Trophoblast cell (in vitro differentiated cells and primary cell): Measurements from ENCODE around the gene SPDL1.

Source experiments
- DNase-seq, 2 donors: peaks; one replicate each; pipeline ENCODE4 v3.0.0-alpha.2; 2016
- H2AFZ ChIP-seq: 2 replicates; pipeline ENCODE4 v1.6.1; 2013; ENCODE audit warnings: low read length, moderate library complexity, mild to moderate bottlenecking; ENCODE audit not compliant: insufficient read depth, poor library complexity
- H2AK5ac ChIP-seq: 2 replicates; pipeline ENCODE4 v1.6.1; 2013; ENCODE audit warnings: mild to moderate bottlenecking, low read length
- H2BK120ac ChIP-seq: 2 replicates; pipeline ENCODE4 v1.6.1; 2013; ENCODE audit warnings: low read length, mild to moderate bottlenecking, moderate library complexity; ENCODE audit not compliant: insufficient read depth, poor library complexity
- H2BK12ac ChIP-seq: 2 replicates; pipeline ENCODE4 v1.6.1; 2013; ENCODE audit warnings: mild to moderate bottlenecking, low read length, moderate library complexity
- H2BK5ac ChIP-seq: 2 replicates; pipeline ENCODE4 v1.6.1; 2013; ENCODE audit warnings: low read length, low read depth, moderate library complexity, mild to moderate bottlenecking; ENCODE audit not compliant: poor library complexity
- H3K14ac ChIP-seq: 2 replicates; pipeline ENCODE4 v1.6.1; 2013; ENCODE audit warnings: mild to moderate bottlenecking, low read length
- H3K18ac ChIP-seq: 2 replicates; pipeline ENCODE4 v1.6.1; 2013; ENCODE audit warnings: mild to moderate bottlenecking, low read length
- H3K23ac ChIP-seq: 2 replicates; pipeline ENCODE4 v1.6.1; 2013; ENCODE audit warnings: low read length
- H3K27ac ChIP-seq: 2 replicates; pipeline ENCODE4 v1.5.1; 2013; ENCODE audit warnings: low read depth, mild to moderate bottlenecking, inconsistent platforms, low read length, moderate library complexity
- H3K27me3 ChIP-seq: 2 replicates; pipeline ENCODE4 v1.6.1; 2013; ENCODE audit warnings: inconsistent platforms, mild to moderate bottlenecking, low read length, moderate library complexity; ENCODE audit not compliant: insufficient read depth
- H3K36me3 ChIP-seq, 2 experiments: 1 replicate in 1 of 2; 2 replicates in 1 of 2; pipeline ENCODE4 v1.6.1; 2013; ENCODE audit warnings: low read length in 2 of 2, mild to moderate bottlenecking in 2 of 2, moderate library complexity in 1 of 2; ENCODE audit not compliant: insufficient read depth in 2 of 2, control insufficient read depth in 1 of 2
- H3K4ac ChIP-seq: 2 replicates; pipeline ENCODE4 v1.6.1; 2013; ENCODE audit warnings: low read depth, mild to moderate bottlenecking, low read length, moderate library complexity
- H3K4me1 ChIP-seq, 2 experiments: 1 replicate in 1 of 2; 2 replicates in 1 of 2; pipeline ENCODE4 v1.6.1; 2013; ENCODE audit warnings: low read length in 2 of 2, mild to moderate bottlenecking in 2 of 2, moderate library complexity in 1 of 2; ENCODE audit not compliant: insufficient read depth in 2 of 2, control insufficient read depth in 1 of 2
- H3K4me2 ChIP-seq: 2 replicates; pipeline ENCODE4 v1.6.1; 2013; ENCODE audit warnings: inconsistent platforms, mild to moderate bottlenecking, low read length, moderate library complexity
- H3K4me3 ChIP-seq: 2 replicates; pipeline ENCODE4 v1.5.1; 2013; ENCODE audit warnings: mild to moderate bottlenecking, low read depth, low read length, inconsistent platforms
- H3K79me1 ChIP-seq: one replicate; pipeline ENCODE4 v1.6.1; 2013; ENCODE audit warnings: low read length
- H3K79me2 ChIP-seq: 2 replicates; pipeline ENCODE4 v1.6.1; 2013; ENCODE audit warnings: low read length, mild to moderate bottlenecking; ENCODE audit not compliant: control insufficient read depth, insufficient read depth, poor library complexity
- H3K9ac ChIP-seq: 2 replicates; pipeline ENCODE4 v1.6.1; 2013; ENCODE audit warnings: mild to moderate bottlenecking, low read length
- H3K9me3 ChIP-seq: 2 replicates; pipeline ENCODE4 v1.6.1; 2013; ENCODE audit warnings: low read depth, mild to moderate bottlenecking, control low read depth, inconsistent platforms, low read length; ENCODE audit not compliant: insufficient read depth
- H4K12ac ChIP-seq: 2 replicates; pipeline ENCODE4 v1.6.1; 2013; ENCODE audit warnings: low read depth, mild to moderate bottlenecking, low read length, moderate library complexity
- H4K8ac ChIP-seq: 2 replicates; pipeline ENCODE4 v1.6.1; 2013; ENCODE audit warnings: low read depth, mild to moderate bottlenecking, low read length, moderate library complexity
- H4K91ac ChIP-seq: one replicate; pipeline ENCODE4 v1.6.1; 2013; ENCODE audit warnings: low read depth, mild to moderate bottlenecking, low read length, moderate library complexity
- WGBS: extraction: QIAGEN DNeasy Blood & Tissue Kit; methylation state at CpG from one replicate; pipeline ENCODE4 v1.1.7; 2013; ENCODE audit warnings: missing lambda C conversion rate; ENCODE audit not compliant: insufficient read length, insufficient coverage; ENCODE audit errors: extremely low coverage; 5-methylcytosine and 5-hydroxymethylcytosine counted together

The SPDL1 gene

DNA sequence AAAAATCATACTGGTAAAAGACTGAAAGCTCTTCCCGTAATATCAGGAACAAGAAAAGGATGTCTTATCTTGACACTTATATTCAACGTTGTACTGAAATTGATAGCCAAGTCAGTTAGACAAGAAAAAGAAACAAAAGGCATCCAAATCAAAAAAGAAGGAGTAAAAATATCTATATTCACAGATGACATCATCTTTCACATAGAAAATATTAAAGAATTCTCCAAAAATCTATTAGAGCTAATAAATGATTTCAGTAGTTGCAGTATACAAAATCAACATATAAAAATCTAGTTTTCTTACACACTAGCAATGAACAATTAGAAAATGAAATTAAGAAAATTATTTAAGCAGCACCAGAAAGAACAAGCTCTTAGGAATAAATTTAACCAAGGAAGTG is 24.3 kb downstream of the SPDL1 start:
- H3K23ac ChIP-seq, result no peak overlapping the region
- no peaks in the 10 kb centered on the region for H3K79me1 ChIP-seq
- no peak overlapping the region for H3K27ac ChIP-seq
- no peak overlapping the region for H2AFZ ChIP-seq
- H3K27me3 ChIP-seq, result no peaks in the 10 kb centered on the region
- no peak overlapping the region for H2BK5ac ChIP-seq
- no peak overlapping the region for H3K18ac ChIP-seq
- H3K9me3 ChIP-seq, result no peaks in the 10 kb centered on the region
- H2AK5ac ChIP-seq, result no peak overlapping the region
- DNase-seq, result no peak
- no peak overlapping the region for H3K14ac ChIP-seq
- H3K4me3 ChIP-seq, result no peak overlapping the region
- H3K4ac ChIP-seq, result no peak overlapping the region
- WGBS, result no CpG with 5 or more reads among the region's 2 CpGs
- H2BK12ac ChIP-seq, result no peak overlapping the region
- H3K4me1 ChIP-seq, result no peaks in the 10 kb centered on the region
- H3K36me3 ChIP-seq, result peaks cover 2 to 6% of the 10 kb centered on the region in 2 experiments
- no peak overlapping the region for H3K9ac ChIP-seq
- H3K4me2 ChIP-seq, result no peak overlapping the region
- H3K79me2 ChIP-seq, result no peaks in the 10 kb centered on the region
- H4K91ac ChIP-seq, result no peak overlapping the region
- H4K8ac ChIP-seq, result no peak overlapping the region
- no peak overlapping the region for H4K12ac ChIP-seq
- H2BK120ac ChIP-seq, result no peak overlapping the region

DNA sequence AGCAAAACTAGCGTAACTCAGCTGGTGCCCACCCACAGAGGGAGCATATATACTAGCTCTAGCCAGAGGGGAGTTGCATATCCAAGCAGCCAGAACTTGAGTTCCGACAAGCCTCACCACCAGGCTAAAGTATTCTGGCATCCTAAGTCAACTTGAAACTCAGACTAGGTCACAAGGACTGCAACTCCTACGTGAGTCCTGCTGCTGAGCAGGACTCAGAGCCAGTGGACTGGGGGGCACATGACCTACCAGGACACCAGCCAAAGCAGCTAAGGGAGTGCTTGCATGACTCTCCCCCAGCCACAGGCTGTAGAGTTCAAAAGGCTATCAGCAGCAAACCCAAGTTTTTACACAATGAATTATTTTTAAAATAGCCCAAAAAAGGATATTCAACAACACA is 26.1 kb downstream of the SPDL1 start:
- Histone ChIP-seq H3K79me2 (no peaks in the 10 kb centered on the region), H3K18ac (no peak overlapping the region), H2AK5ac (no peak overlapping the region), H4K91ac (no peak overlapping the region), H4K8ac (no peak overlapping the region), H3K36me3 (peaks cover 1% of the 10 kb centered on the region in 2 experiments), H4K12ac (no peak overlapping the region), H3K4me3 (no peak overlapping the region), H3K4me1 (no peaks in the 10 kb centered on the region), H3K79me1 (no peaks in the 10 kb centered on the region), H3K23ac (no peak overlapping the region), H3K4me2 (no peak overlapping the region), H2AFZ (no peak overlapping the region), H2BK120ac (no peak overlapping the region), H2BK12ac (no peak overlapping the region), H3K14ac (no peak overlapping the region), H3K4ac (no peak overlapping the region), H3K27ac (no peak overlapping the region), H3K9ac (no peak overlapping the region), H2BK5ac (no peak overlapping the region), H3K27me3 (no peaks in the 10 kb centered on the region), H3K9me3 (no peaks in the 10 kb centered on the region)
- no CpG with 5 or more reads among the region's 3 CpGs for WGBS
- DNase-seq, result no peak

DNA sequence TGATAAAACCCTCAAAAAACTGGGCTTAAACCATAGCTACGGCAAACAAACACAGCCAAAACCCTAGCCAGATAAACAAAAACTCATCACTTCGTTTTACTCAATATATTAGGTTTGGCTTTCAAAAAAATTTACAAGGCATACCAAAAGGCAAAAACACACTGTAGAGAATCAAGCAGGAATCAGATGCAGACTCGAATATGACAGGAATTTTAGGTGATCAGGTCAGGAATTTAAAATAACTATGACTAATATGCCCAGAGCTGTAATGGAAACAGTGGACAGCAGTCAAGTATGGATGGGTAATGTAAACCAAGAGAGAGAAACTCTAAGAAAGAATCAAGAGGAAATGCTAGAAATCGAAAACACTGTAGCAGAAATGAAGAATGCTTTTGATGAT is 27.0 kb downstream of the SPDL1 start:
- Histone ChIP-seq H2BK12ac (no peak overlapping the region), H3K4me3 (no peak overlapping the region), H2BK5ac (no peak overlapping the region), H2BK120ac (no peak overlapping the region), H3K4me1 (no peaks in the 10 kb centered on the region), H3K9me3 (no peaks in the 10 kb centered on the region), H3K9ac (no peak overlapping the region), H3K4me2 (no peak overlapping the region), H3K23ac (no peak overlapping the region), H3K18ac (no peak overlapping the region), H4K12ac (no peak overlapping the region), H2AFZ (no peak overlapping the region), H3K27me3 (no peaks in the 10 kb centered on the region), H4K91ac (no peak overlapping the region), H2AK5ac (no peak overlapping the region), H3K36me3 (no peaks in the 10 kb centered on the region), H3K27ac (no peak overlapping the region), H3K79me1 (no peaks in the 10 kb centered on the region), H3K79me2 (no peaks in the 10 kb centered on the region), H3K4ac (no peak overlapping the region), H3K14ac (no peak overlapping the region), H4K8ac (no peak overlapping the region)
- WGBS, result no CpG with 5 or more reads among the region's 4 CpGs
- peak; percentile 10 to 66 for DNase-seq

DNA sequence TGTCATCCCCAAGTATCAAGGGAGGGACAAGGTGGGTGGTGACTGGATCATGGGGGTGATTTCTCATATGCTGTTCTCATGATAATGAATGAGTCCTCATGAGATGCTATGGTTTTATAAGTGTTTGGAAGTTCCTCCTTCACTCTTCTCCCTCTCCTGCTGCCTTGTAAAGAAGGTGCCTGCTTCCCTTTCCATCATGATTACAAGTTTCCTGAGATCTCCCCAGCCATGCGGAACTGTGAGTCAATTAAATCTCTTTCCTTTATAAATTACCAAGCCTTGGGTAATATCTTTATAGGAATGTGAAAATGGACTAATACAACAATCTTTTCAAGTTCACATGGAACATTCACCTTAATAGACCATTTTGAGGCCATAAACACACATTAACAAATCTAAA is 32.0 kb downstream of the SPDL1 start:
- Histone ChIP-seq H3K9me3 (no peaks in the 10 kb centered on the region), H3K27ac (no peak overlapping the region), H2BK12ac (no peak overlapping the region)

More for the DNA sequence above, 32.0 kb downstream of the SPDL1 start:
- Histone ChIP-seq H4K12ac (no peak overlapping the region), H2AK5ac (no peak overlapping the region), H3K79me2 (no peaks in the 10 kb centered on the region), H3K14ac (no peak overlapping the region), H2BK120ac (no peak overlapping the region), H3K79me1 (no peaks in the 10 kb centered on the region), H3K18ac (no peak overlapping the region), H3K36me3 (no peaks in the 10 kb centered on the region), H4K91ac (no peak overlapping the region), H3K23ac (no peak overlapping the region), H3K4ac (no peak overlapping the region), H3K27me3 (no peaks in the 10 kb centered on the region), H3K4me2 (no peak overlapping the region), H4K8ac (no peak overlapping the region), H3K9ac (no peak overlapping the region), H3K4me3 (no peak overlapping the region), H3K4me1 (no peaks in the 10 kb centered on the region), H2AFZ (no peak overlapping the region), H2BK5ac (no peak overlapping the region)
- WGBS, result no CpG with 5 or more reads among the region's 1 CpG
- no peak for DNase-seq
